H1 (cell line): ENCODE data around the gene LSG1. TPM values are rescaled to one million over a fixed set of nuclear protein-coding genes. Genes with fewer than 3 reads are reported as not detected.

Experiments
- CTCF ChIA-PET: fragments of 300-600 bp; sonication (Branson Sonifier 250); formaldehyde crosslinking; loops from one replicate; lab custom pipeline; 2021; ENCODE audit not compliant: partially characterized antibody; lab: Charles Lee
- POLR2A ChIA-PET: fragments of 300-600 bp; sonication (Branson Sonifier 250); formaldehyde crosslinking; loops from one replicate; lab custom pipeline; 2021; ENCODE audit warnings: inconsistent platforms; ENCODE audit not compliant: partially characterized antibody; lab: Charles Lee
- DNase-seq, 2 experiments: peaks; one replicate each; pipeline versions ENCODE4 v3.0.0 to v3.0.0-alpha.2; 2010 to 2022; ENCODE audit warnings: low spot score in 2 of 2, low read depth in 1 of 2, mixed read lengths in 1 of 2
- FAIRE-seq: peaks from 2 replicates; lab custom pipeline; 2011; peaks lifted over from hg19 to GRCh38; lab: Jason Lieb, UNC
- H2AFZ ChIP-seq: 2 replicates; pipeline ENCODE4 v1.8.1; 2012; ENCODE audit warnings: low read length, inconsistent platforms
- H2AK5ac ChIP-seq: 2 replicates; pipeline ENCODE4 v1.6.1; 2013; ENCODE audit warnings: low read depth, low read length
- H2BK120ac ChIP-seq: replicated peaks from 2 replicates; pipeline ENCODE3; 2013; ENCODE audit warnings: low read depth, low read length, inconsistent platforms
- H2BK12ac ChIP-seq: 2 replicates; pipeline ENCODE4 v1.6.1; 2013; ENCODE audit warnings: low read depth, low read length
- H2BK15ac ChIP-seq: 2 replicates; pipeline ENCODE4 v1.6.1; 2013; ENCODE audit warnings: low read length
- H2BK20ac ChIP-seq: 2 replicates; pipeline ENCODE4 v1.6.1; 2013; ENCODE audit warnings: low read length
- H2BK5ac ChIP-seq: 2 replicates; pipeline ENCODE4 v1.6.1; 2013; ENCODE audit warnings: low read depth, low read length
- H3K14ac ChIP-seq: 2 replicates; pipeline ENCODE4 v1.6.1; 2013; ENCODE audit warnings: inconsistent platforms; ENCODE audit not compliant: insufficient read length
- H3K18ac ChIP-seq: 2 replicates; pipeline ENCODE4 v1.6.1; 2013; ENCODE audit warnings: low read length; ENCODE audit errors: extremely low read depth
- H3K23ac ChIP-seq: 2 replicates; pipeline ENCODE4 v1.6.1; 2013; ENCODE audit warnings: inconsistent platforms; ENCODE audit not compliant: insufficient read length
- H3K23me2 ChIP-seq: 2 replicates; pipeline ENCODE4 v1.6.1; 2013; ENCODE audit warnings: low read depth, low read length
- H3K27ac ChIP-seq: 2 replicates; pipeline ENCODE4 v1.6.1; 2011; ENCODE audit warnings: low read depth, low read length, inconsistent platforms
- H3K27me3 ChIP-seq, 4 experiments: replicated peaks in 1 of 4; 1 replicate in 1 of 4; 2 replicates in 3 of 4; pipeline versions ENCODE4 v1.6.1 to v1.8.1; 2011 to 2013; ENCODE audit warnings: low read length in 3 of 4, mild to moderate bottlenecking in 3 of 4, inconsistent platforms in 2 of 4, mixed read lengths in 2 of 4, moderate library complexity in 1 of 4; ENCODE audit not compliant: control insufficient read depth in 3 of 4, insufficient read depth in 3 of 4; ENCODE audit errors: extremely low read depth in 1 of 4
- H3K36me3 ChIP-seq, 4 experiments: 2 replicates each; pipeline versions ENCODE4 v1.6.1 to v1.8.1; 2011 to 2013; ENCODE audit warnings: mild to moderate bottlenecking in 4 of 4, low read length in 3 of 4, moderate library complexity in 2 of 4, control low read depth in 1 of 4, inconsistent platforms in 1 of 4; ENCODE audit not compliant: insufficient read depth in 4 of 4, control insufficient read depth in 2 of 4
- H3K4ac ChIP-seq: replicated peaks from 2 replicates; pipeline ENCODE3; 2013; ENCODE audit warnings: low read length, low read depth, mixed read lengths, inconsistent platforms; ENCODE audit not compliant: insufficient read length
- H3K4me1 ChIP-seq, 4 experiments: replicated peaks in 1 of 4; 1 replicate in 1 of 4; 2 replicates in 3 of 4; pipeline versions ENCODE4 v1.6.1 to v1.8.1; 2011 to 2013; ENCODE audit warnings: low read length in 3 of 4, inconsistent platforms in 2 of 4, mixed read lengths in 1 of 4; ENCODE audit not compliant: insufficient read depth in 4 of 4, control insufficient read depth in 3 of 4
- H3K4me2 ChIP-seq, 2 experiments: 2 replicates each; pipeline versions ENCODE4 v1.6.1 to v1.8.1; 2011 to 2013; ENCODE audit warnings: low read depth in 2 of 2, low read length in 2 of 2, control low read depth in 1 of 2, inconsistent platforms in 1 of 2, mild to moderate bottlenecking in 1 of 2; ENCODE audit not compliant: insufficient read depth in 1 of 2
- H3K4me3 ChIP-seq, 4 experiments: fragments of 200-600, 300-600 bp in 1 of 4; sonication (generic), shearing (Covaris generic), sonication (Bioruptor Twin) in 1 of 4; 2 replicates each; pipeline versions ENCODE4 v1.5.1 to v1.8.1; 2011 to 2016; ENCODE audit warnings: low read length in 4 of 4, low read depth in 3 of 4, control low read depth in 2 of 4, inconsistent platforms in 2 of 4, mild to moderate bottlenecking in 2 of 4, mixed read lengths in 1 of 4, moderate library complexity in 1 of 4; ENCODE audit not compliant: insufficient read depth in 2 of 4; ENCODE audit errors: extremely low read depth in 1 of 4
- H3K56ac ChIP-seq: replicated peaks from 2 replicates; pipeline ENCODE3; 2013; ENCODE audit warnings: low read depth, mild to moderate bottlenecking, mixed read lengths, low read length, inconsistent platforms; ENCODE audit not compliant: insufficient read length
- H3K79me1 ChIP-seq: 2 replicates; pipeline ENCODE4 v1.6.1; 2013; ENCODE audit warnings: low read depth, low read length, control low read depth
- H3K79me2 ChIP-seq, 2 experiments: 2 replicates each; pipeline versions ENCODE4 v1.6.1 to v1.8.1; 2012 to 2013; ENCODE audit warnings: low read length in 2 of 2, mild to moderate bottlenecking in 2 of 2, inconsistent platforms in 1 of 2; ENCODE audit not compliant: insufficient read depth in 2 of 2, control insufficient read depth in 1 of 2
- H3K9ac ChIP-seq, 4 experiments: replicated peaks in 1 of 4; 1 replicate in 1 of 4; 2 replicates in 3 of 4; pipeline versions ENCODE4 v1.6.1 to v1.8.1; 2011 to 2013; ENCODE audit warnings: low read depth in 3 of 4, low read length in 3 of 4, control low read depth in 2 of 4, mild to moderate bottlenecking in 2 of 4, moderate library complexity in 2 of 4, inconsistent platforms in 1 of 4; ENCODE audit errors: extremely low read depth in 1 of 4
- H3K9me3 ChIP-seq, 2 experiments: 2 replicates each; pipeline versions ENCODE4 v1.6.1 to v1.8.1; 2012 to 2013; ENCODE audit warnings: mild to moderate bottlenecking in 2 of 2, moderate library complexity in 2 of 2, control low read depth in 1 of 2, inconsistent platforms in 1 of 2, low read depth in 1 of 2, low read length in 1 of 2, mixed read lengths in 1 of 2; ENCODE audit not compliant: insufficient read depth in 2 of 2
- H4K20me1 ChIP-seq, 2 experiments: replicated peaks in 1 of 2; 2 replicates each; pipeline versions ENCODE3 to v1.8.1; 2011 to 2013; ENCODE audit warnings: inconsistent platforms in 2 of 2, low read length in 2 of 2, mild to moderate bottlenecking in 1 of 2; ENCODE audit not compliant: insufficient read depth in 2 of 2, control insufficient read depth in 1 of 2
- H4K5ac ChIP-seq: 2 replicates; pipeline ENCODE4 v1.6.1; 2013; ENCODE audit warnings: low read length, low read depth, mixed read lengths, inconsistent platforms; ENCODE audit not compliant: insufficient read length
- H4K8ac ChIP-seq: 2 replicates; pipeline ENCODE4 v1.8.0; 2013; ENCODE audit warnings: mild to moderate bottlenecking, moderate library complexity, low read length, inconsistent platforms; ENCODE audit not compliant: insufficient read depth; ENCODE audit errors: extremely low read depth
- H4K91ac ChIP-seq: replicated peaks from 2 replicates; pipeline ENCODE3; 2013; ENCODE audit warnings: low read length, mixed read lengths, inconsistent platforms; ENCODE audit not compliant: insufficient read length
- ASH2L ChIP-seq: fragments of 200-600, 300-600 bp; sonication (generic); IDR thresholded peaks from one replicate; pipeline ENCODE4 v1.7.1; 2017; ENCODE audit warnings: low read length
- BACH1 ChIP-seq: IDR thresholded peaks from 2 replicates; pipeline ENCODE4 v1.6.1; 2012; ENCODE audit warnings: low read length, improper control_type of control experiment
- CREB1 ChIP-seq: IDR thresholded peaks from 2 replicates; pipeline ENCODE4 v1.6.1; 2012; ENCODE audit warnings: inconsistent platforms
- EGR1 ChIP-seq: IDR thresholded peaks from 2 replicates; pipeline ENCODE4 v1.6.1; 2011; ENCODE audit warnings: low read depth, low read length, borderline replicate concordance
- GABPA ChIP-seq: IDR thresholded peaks from 2 replicates; pipeline ENCODE4 v1.6.1; 2011; ENCODE audit warnings: mild to moderate bottlenecking, low read length, moderate library complexity, borderline replicate concordance; ENCODE audit not compliant: insufficient read depth
- NRF1 ChIP-seq: IDR thresholded peaks from 2 replicates; pipeline ENCODE4 v1.6.1; 2011; ENCODE audit warnings: mild to moderate bottlenecking, low read depth, low read length, improper control_type of control experiment
- PHF8 ChIP-seq: fragments of 200-600 bp; sonication (generic); conservative IDR thresholded peaks from 2 replicates; pipeline ENCODE4 v1.7.1; 2012; ENCODE audit warnings: low read depth, mild to moderate bottlenecking, inconsistent platforms, low read length, moderate library complexity
- RAD21 ChIP-seq, 2 experiments: IDR thresholded peaks in 1 of 2; conservative IDR thresholded peaks in 1 of 2; 2 replicates each; pipeline ENCODE4 v1.6.1; 2011; ENCODE audit warnings: low read depth in 2 of 2, low read length in 2 of 2, improper control_type of control experiment in 1 of 2, inconsistent platforms in 1 of 2, mild to moderate bottlenecking in 1 of 2, moderate library complexity in 1 of 2
- RXRA ChIP-seq: IDR thresholded peaks from 2 replicates; pipeline ENCODE4 v1.6.1; 2011; ENCODE audit warnings: low read depth, mild to moderate bottlenecking, low read length, moderate library complexity; ENCODE audit not compliant: insufficient read depth
- SP4 ChIP-seq: IDR thresholded peaks from 2 replicates; pipeline ENCODE4 v1.6.1; 2012; ENCODE audit warnings: low read length, inconsistent platforms
- SRF ChIP-seq: IDR thresholded peaks from 2 replicates; pipeline ENCODE4 v1.6.1; 2011; ENCODE audit warnings: mild to moderate bottlenecking, low read depth, low read length, moderate library complexity
- WGBS, 2 experiments: shearing (Covaris generic) in 1 of 2; methylation state at CpG; one replicate each; pipeline versions ENCODE4 v1.1.6 to v1.1.7; 2013 to 2015; ENCODE audit warnings: low lambda C conversion rate in 2 of 2, mixed read lengths in 2 of 2, inconsistent platforms in 1 of 2, low coverage in 1 of 2, missing lambda C conversion rate in 1 of 2; ENCODE audit not compliant: insufficient replicate concordance in 2 of 2, insufficient coverage in 1 of 2, insufficient read length in 1 of 2; ENCODE audit errors: extremely low coverage in 1 of 2, missing lambda C conversion rate in 1 of 2; 5-methylcytosine and 5-hydroxymethylcytosine counted together
- polyA plus RNA-seq, 7 experiments: library from polyadenylated mRNA; depleted of rRNA in 3 of 7; stranded (reverse) in 5 of 7; unstranded in 2 of 7; fragments of >200 nt in 5 of 7; fragments of 200-250 nt in 2 of 7; gene quantifications; 1 replicate in 5 of 7; 2 replicates in 1 of 7; 4 replicates in 1 of 7; pipeline versions ENCODE4 v1.2.1 to v1.2.3, GENCODE V29; 2011 to 2013; ENCODE audit warnings: missing spikeins in 2 of 7, mixed read lengths in 2 of 7
- total RNA-seq: library from RNA; stranded (reverse); fragmentation: NEBNext Ultra II Directional; extraction: Animal tissue kit (Norgen Biotek cat#: 25700); gene quantifications from 2 replicates; pipeline ENCODE4 v1.2.1, GENCODE V29; 2021
- TF ChIP-seq, protein P1 (sequence below), 3 experiments: IDR thresholded peaks; 1 replicate in 2 of 3; 2 replicates in 1 of 3; pipeline versions ENCODE4 v1.5.1 to v1.6.1; 2011; ENCODE audit warnings: low read length in 3 of 3, mild to moderate bottlenecking in 3 of 3, inconsistent platforms in 2 of 3, low read depth in 1 of 3, moderate library complexity in 1 of 3; ENCODE audit not compliant: insufficient read depth in 1 of 3; ENCODE audit errors: control extremely low read depth in 1 of 3

Gene LSG1
- total and polyA plus RNA-seq, 2 of the 8 experiments (the other 6 are each of a cell fraction or from before 2014, with no cell fraction given) = 23.7 to 47.6 TPM

DNA sequence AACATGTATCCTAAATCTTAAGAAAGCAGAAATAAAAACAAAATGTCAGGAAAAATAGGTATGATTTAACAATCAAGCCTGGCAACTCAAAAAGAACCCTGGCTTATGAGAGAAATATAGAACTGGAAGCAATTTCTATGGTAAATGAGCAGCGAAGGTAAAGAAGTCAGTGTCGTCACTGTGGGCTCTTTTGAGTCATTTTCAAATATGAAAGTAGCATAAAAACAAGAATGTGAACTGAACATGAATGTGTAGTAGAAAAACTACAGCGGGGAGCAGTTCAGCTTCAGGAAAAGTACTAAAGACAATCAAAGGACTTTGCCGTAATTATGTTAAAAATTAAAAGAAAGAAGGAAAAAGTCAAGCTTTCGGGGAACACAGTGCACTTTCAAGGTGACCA is 17.5 kb downstream of the LSG1 start:
- 89% methylated on average over 5 of the region's 5 CpGs; no CpG with 5 or more reads in 1 of the 2 experiments for WGBS, 2 experiments
- Histone ChIP-seq H3K36me3 (peaks cover 20 to 56% (median 43%) of the 10 kb centered on the region in 4 experiments), H2BK120ac (no peak overlapping the region), H2BK20ac (no peak overlapping the region), H2BK5ac (no peak overlapping the region), H3K4me2 (peak overlapping the region in 1 of 2 experiments; percentile 38; a peak in 1 of 4 replicates), H3K14ac (no peak overlapping the region), H3K79me1 (no peaks in the 10 kb centered on the region; the same call in 1 of the 2 replicates), H3K56ac (no peak overlapping the region), H3K4me3 (no peak overlapping the region), H3K27ac (no peak overlapping the region), H4K91ac (no peak overlapping the region), H3K27me3 (no peaks in the 10 kb centered on the region), H3K4ac (no peak overlapping the region), H3K9ac (no peak overlapping the region), H3K18ac (no peak overlapping the region), H2AK5ac (no peak overlapping the region), H2BK12ac (no peak overlapping the region), H2AFZ (no peak overlapping the region), H3K79me2 (peaks cover 0 to 3% of the 10 kb centered on the region in 2 experiments; a peak in 1 of 4 replicates), H4K5ac (no peak overlapping the region), H3K23ac (no peak overlapping the region), H4K8ac (no peak overlapping the region), H3K9me3 (no peaks in the 10 kb centered on the region), H3K4me1 (peaks cover 0 to 5% (median 0%) of the 10 kb centered on the region in 4 experiments; a peak in 2 of 7 replicates), H4K20me1 (peaks cover 0 to 3% of the 10 kb centered on the region in 2 experiments), H2BK15ac (no peak overlapping the region), H3K23me2 (no peaks in the 10 kb centered on the region)
- CTCF ChIA-PET = no interaction called here
- DNase-seq = no peak
- POLR2A ChIA-PET = no interaction called here
- no peak for FAIRE-seq
- TF ChIP-seq EGR1 (no peak), SP4 (no peak), CREB1 (no peak), RXRA (no peak), GABPA (no peak), BACH1 (no peak), SRF (no peak), ASH2L (no peak), RAD21 (IDR thresholded peaks at IDR 0.05 in 1 of 2, conservative IDR thresholded peaks at IDR 0.05 in 1 of 2; ENCODE audit: low read depth in 2 of 2, low read length in 2 of 2) (no peak), NRF1 (no peak), PHF8 (no peak)
- TF ChIP-seq, protein P1, sequence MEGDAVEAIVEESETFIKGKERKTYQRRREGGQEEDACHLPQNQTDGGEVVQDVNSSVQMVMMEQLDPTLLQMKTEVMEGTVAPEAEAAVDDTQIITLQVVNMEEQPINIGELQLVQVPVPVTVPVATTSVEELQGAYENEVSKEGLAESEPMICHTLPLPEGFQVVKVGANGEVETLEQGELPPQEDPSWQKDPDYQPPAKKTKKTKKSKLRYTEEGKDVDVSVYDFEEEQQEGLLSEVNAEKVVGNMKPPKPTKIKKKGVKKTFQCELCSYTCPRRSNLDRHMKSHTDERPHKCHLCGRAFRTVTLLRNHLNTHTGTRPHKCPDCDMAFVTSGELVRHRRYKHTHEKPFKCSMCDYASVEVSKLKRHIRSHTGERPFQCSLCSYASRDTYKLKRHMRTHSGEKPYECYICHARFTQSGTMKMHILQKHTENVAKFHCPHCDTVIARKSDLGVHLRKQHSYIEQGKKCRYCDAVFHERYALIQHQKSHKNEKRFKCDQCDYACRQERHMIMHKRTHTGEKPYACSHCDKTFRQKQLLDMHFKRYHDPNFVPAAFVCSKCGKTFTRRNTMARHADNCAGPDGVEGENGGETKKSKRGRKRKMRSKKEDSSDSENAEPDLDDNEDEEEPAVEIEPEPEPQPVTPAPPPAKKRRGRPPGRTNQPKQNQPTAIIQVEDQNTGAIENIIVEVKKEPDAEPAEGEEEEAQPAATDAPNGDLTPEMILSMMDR (IDR thresholded peaks at IDR 0.05; ENCODE audit: control extremely low read depth in 1 of 3, insufficient read depth in 1 of 3, low read depth in 1 of 3, low read length in 3 of 3) = no peak
